Keratinocyte (primary cell): ENCODE measurements around the gene LGR4.

Experiments used
- EZH2 ChIP-seq: IDR thresholded peaks from one replicate; pipeline ENCODE4 v1.6.1; 2012; ENCODE audit warnings: inconsistent platforms, mild to moderate bottlenecking, low read length, moderate library complexity
- TF ChIP-seq, protein P1 (sequence below), 3 experiments: IDR thresholded peaks in 1 of 3; conservative IDR thresholded peaks in 1 of 3; optimal IDR thresholded peaks in 1 of 3; 2 replicates in 2 of 3; 3 replicates in 1 of 3; pipeline versions ENCODE3 to v1.5.1; 2011; ENCODE audit warnings: low read length in 3 of 3, mild to moderate bottlenecking in 3 of 3, moderate library complexity in 2 of 3, control low read depth in 1 of 3, inconsistent platforms in 1 of 3; ENCODE audit not compliant: insufficient read depth in 2 of 3; ENCODE audit errors: extremely low read depth in 1 of 3

DNA sequence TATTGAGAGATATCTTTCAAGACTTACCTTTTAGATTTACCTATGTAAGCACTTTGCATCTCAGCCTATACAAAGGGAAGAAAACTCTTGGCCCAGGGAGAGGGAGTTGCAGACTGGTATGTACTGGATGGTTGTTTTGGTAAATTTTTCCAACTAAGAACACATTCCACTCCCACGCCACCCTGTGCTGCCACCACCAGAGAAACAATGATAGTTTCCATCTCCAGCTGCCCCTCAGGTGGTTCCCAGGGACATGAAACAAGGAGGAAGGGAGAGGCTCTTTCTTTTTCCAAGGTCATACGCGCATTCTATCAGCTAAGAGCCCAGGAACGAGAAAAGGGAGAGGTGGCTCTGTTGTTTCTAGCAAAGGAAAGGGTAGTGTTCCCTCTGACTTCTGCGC is 144.0 kb downstream of the LGR4 start:
- TF ChIP-seq, protein P1, sequence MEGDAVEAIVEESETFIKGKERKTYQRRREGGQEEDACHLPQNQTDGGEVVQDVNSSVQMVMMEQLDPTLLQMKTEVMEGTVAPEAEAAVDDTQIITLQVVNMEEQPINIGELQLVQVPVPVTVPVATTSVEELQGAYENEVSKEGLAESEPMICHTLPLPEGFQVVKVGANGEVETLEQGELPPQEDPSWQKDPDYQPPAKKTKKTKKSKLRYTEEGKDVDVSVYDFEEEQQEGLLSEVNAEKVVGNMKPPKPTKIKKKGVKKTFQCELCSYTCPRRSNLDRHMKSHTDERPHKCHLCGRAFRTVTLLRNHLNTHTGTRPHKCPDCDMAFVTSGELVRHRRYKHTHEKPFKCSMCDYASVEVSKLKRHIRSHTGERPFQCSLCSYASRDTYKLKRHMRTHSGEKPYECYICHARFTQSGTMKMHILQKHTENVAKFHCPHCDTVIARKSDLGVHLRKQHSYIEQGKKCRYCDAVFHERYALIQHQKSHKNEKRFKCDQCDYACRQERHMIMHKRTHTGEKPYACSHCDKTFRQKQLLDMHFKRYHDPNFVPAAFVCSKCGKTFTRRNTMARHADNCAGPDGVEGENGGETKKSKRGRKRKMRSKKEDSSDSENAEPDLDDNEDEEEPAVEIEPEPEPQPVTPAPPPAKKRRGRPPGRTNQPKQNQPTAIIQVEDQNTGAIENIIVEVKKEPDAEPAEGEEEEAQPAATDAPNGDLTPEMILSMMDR (optimal IDR thresholded peaks at IDR 0.05 in 1 of 3, IDR thresholded peaks at IDR 0.05 in 1 of 3, conservative IDR thresholded peaks at IDR 0.05 in 1 of 3; ENCODE audit: extremely low read depth in 1 of 3, insufficient read depth in 2 of 3, low read length in 3 of 3), result no peak
- TF ChIP-seq EZH2, result no peak
